ENCODE data around the gene METTL26.

DNA sequence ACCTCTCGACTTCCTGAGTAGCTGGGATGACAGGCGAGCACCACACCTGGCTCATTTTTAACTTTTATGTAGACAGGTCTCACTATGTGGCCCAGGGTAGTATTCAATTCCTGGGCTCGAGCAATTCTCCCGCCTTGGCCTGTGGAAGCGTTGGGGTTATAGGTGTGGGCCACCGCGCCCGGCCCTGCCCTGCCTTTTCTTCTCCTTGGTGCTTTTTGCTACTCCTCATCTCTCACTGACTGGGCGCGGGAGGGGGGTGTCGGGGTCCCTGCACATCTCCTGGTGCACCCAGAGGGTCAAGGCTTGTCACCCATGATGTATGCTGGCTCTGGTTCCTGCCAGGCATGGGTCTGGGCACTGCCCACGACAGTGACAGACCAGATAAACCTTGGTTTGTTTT lies 8.5 kb upstream of the METTL26 start:
- TF ChIP-seq EZH2 (IDR thresholded peaks at IDR 0.05; ENCODE audit: insufficient read depth, poor library complexity, severe bottlenecking) (no peak), EZH2phosphoT487 (IDR thresholded peaks at IDR 0.05; ENCODE audit: insufficient read depth, low read depth) (no peak)

All from GM23248 (cell line).